Putamen (tissue), 1 donor: ENCODE data around the gene NUP37.
"Not testable (repeated sequence)": the region's sequence is repeated elsewhere in the genome, so short reads cannot be mapped to it uniquely, and the experiment has no call there.

Source experiments
- DNase-seq: peaks from one replicate; pipeline ENCODE4 v3.0.0-alpha.2; 2016; ENCODE audit warnings: low spot score

NUP37 gene

GRCh38 chr12:102119674-102120563 lies at the start of gene NUP37, which contains the start of gene PARPBP:
NUP37 (minus strand) TSS chr12:102120114; CDS start chr12:102118518, 1,596 bp downstream.
PARPBP (plus strand) TSS chr12:102120183; CDS start chr12:102123889, 3,706 bp downstream.
- peak; percentile 83 for DNase-seq

GRCh38 chr12:102167821-102168604 lies 48.1 kb upstream of the NUP37 start:
- DNase-seq = no peak

GRCh38 chr12:102163383-102163782 lies 43.5 kb upstream of the NUP37 start:
- DNase-seq = no peak

GRCh38 chr12:102155206-102155605 lies 35.3 kb upstream of the NUP37 start:
- not testable (repeated sequence) for DNase-seq

GRCh38 chr12:102147062-102147587 lies 27.2 kb upstream of the NUP37 start:
- DNase-seq = not testable (repeated sequence)

- DNase-seq = no peak
Measured at GRCh38 chr12:102144221-102144620, 24.3 kb upstream of the NUP37 start.

GRCh38 chr12:102142866-102143373 lies 23.0 kb upstream of the NUP37 start:
- not testable (repeated sequence) for DNase-seq

- DNase-seq = not testable (repeated sequence)
Measured at GRCh38 chr12:102137619-102138018, 17.7 kb upstream of the NUP37 start.

- DNase-seq = not testable (repeated sequence)
Measured at GRCh38 chr12:102131442-102131841, 11.5 kb upstream of the NUP37 start.

GRCh38 chr12:102130720-102131119 lies 10.8 kb upstream of the NUP37 start:
- DNase-seq = not testable (repeated sequence)

- DNase-seq = not testable (repeated sequence)
Measured at GRCh38 chr12:102121328-102121727, 1.4 kb upstream of the NUP37 start.

- no peak for DNase-seq
Measured at GRCh38 chr12:102120886-102121285, 972 bp upstream of the NUP37 start.

GRCh38 chr12:102120564-102120873 lies 605 bp upstream of the NUP37 start:
- no peak for DNase-seq

- no peak for DNase-seq
Measured at GRCh38 chr12:102118874-102119273, 1.0 kb downstream of the NUP37 start.

- no peak for DNase-seq
Measured at GRCh38 chr12:102116392-102116791, 3.5 kb downstream of the NUP37 start.

- no peak for DNase-seq
Measured at GRCh38 chr12:102114212-102114611, 5.7 kb downstream of the NUP37 start.

- no peak for DNase-seq
Measured at GRCh38 chr12:102110782-102111181, 9.1 kb downstream of the NUP37 start.

GRCh38 chr12:102107970-102108369 lies 11.9 kb downstream of the NUP37 start:
- DNase-seq = no peak

- DNase-seq = no peak
Measured at GRCh38 chr12:102106905-102107304, 13.0 kb downstream of the NUP37 start.

- DNase-seq = no peak
Measured at GRCh38 chr12:102096855-102097254, 23.1 kb downstream of the NUP37 start.

- DNase-seq = no peak
Measured at GRCh38 chr12:102095677-102096263, 24.1 kb downstream of the NUP37 start.

- DNase-seq = no peak
Measured at GRCh38 chr12:102093319-102093718, 26.6 kb downstream of the NUP37 start.
